GM21717 (cell line): ENCODE data around the gene HOXD1.

Experiments
- ATAC-seq: cut with Tn5 transposase; IDR thresholded peaks from one replicate; pipeline ENCODE4 v1.9.1; 2021; ENCODE audit warnings: mild to moderate bottlenecking, moderate library complexity; ENCODE audit not compliant: unreplicated experiment

Gene HOXD1

GRCh38 chr2:176187899-176188773, at the start of gene HOXD1:
TSS of gene HOXD1 (plus strand) at chr2:176188668. CDS start at chr2:176188802, 134 bp downstream.
- ATAC-seq = no peak

GRCh38 chr2:176138923-176139660, 49.4 kb upstream of the HOXD1 start:
- ATAC-seq = no peak

GRCh38 chr2:176139661-176140512, 48.6 kb upstream of the HOXD1 start:
- ATAC-seq = no peak

- ATAC-seq = peak; percentile 96
These were observed 47.8 kb upstream of the HOXD1 start for GRCh38 chr2:176140513-176141317.

- no peak for ATAC-seq
These were observed 46.2 kb upstream of the HOXD1 start for GRCh38 chr2:176142281-176142680.

GRCh38 chr2:176145085-176145969, 43.1 kb upstream of the HOXD1 start:
- ATAC-seq = no peak

GRCh38 chr2:176146101-176146500, 42.4 kb upstream of the HOXD1 start:
- no peak for ATAC-seq

GRCh38 chr2:176146645-176147044, 41.8 kb upstream of the HOXD1 start:
- no peak for ATAC-seq

GRCh38 chr2:176147210-176147799, 41.2 kb upstream of the HOXD1 start:
- no peak for ATAC-seq

GRCh38 chr2:176147800-176148496, 40.5 kb upstream of the HOXD1 start:
- ATAC-seq = no peak

GRCh38 chr2:176148751-176149421, 39.6 kb upstream of the HOXD1 start:
- ATAC-seq = no peak

GRCh38 chr2:176149481-176149938, 39.0 kb upstream of the HOXD1 start:
- no peak for ATAC-seq

GRCh38 chr2:176149939-176150583, 38.4 kb upstream of the HOXD1 start:
- ATAC-seq = no peak

GRCh38 chr2:176150584-176151441, 37.7 kb upstream of the HOXD1 start:
- ATAC-seq = no peak

- ATAC-seq = no peak
These were observed 36.8 kb upstream of the HOXD1 start, which contains the start of gene HOXD4 for GRCh38 chr2:176151442-176152287. TSS of gene HOXD4 (plus strand) at chr2:176151550. CDS start at chr2:176151634, 84 bp downstream.
